Omental fat pad (tissue), 4 donors: Measurements from ENCODE around the gene STARD3. TPM values are rescaled to one million over a fixed set of nuclear protein-coding genes. Genes with fewer than 3 reads are reported as not detected.

Experiments used
- ATAC-seq: fragments of 150-250 bp; one replicate; pipeline ENCODE4 v1.9.1; 2016; ENCODE audit warnings: mild to moderate bottlenecking, moderate library complexity; ENCODE audit not compliant: low FRiP score
- DNase-seq: peaks from one replicate; pipeline ENCODE4 v3.0.0-alpha.2; 2019; ENCODE audit warnings: low spot score
- CTCF ChIP-seq, 3 donors: fragments of 450-650 bp; IDR thresholded peaks; one replicate each; pipeline ENCODE4 v1.5.1; 2016 to 2017; ENCODE audit warnings: antibody characterized with exemption in 3 of 3, mild to moderate bottlenecking in 3 of 3, moderate library complexity in 2 of 3
- total RNA-seq, 4 donors: library from RNA; depleted of rRNA; stranded (reverse); fragments of >200 nt; gene quantifications; one replicate each; pipeline ENCODE4 v1.1.0, GENCODE V29; 2016

The STARD3 gene
- total RNA-seq, 4 donors from 2014 or later, result 24.9 to 75.5 (median 36.5) TPM

DNA sequence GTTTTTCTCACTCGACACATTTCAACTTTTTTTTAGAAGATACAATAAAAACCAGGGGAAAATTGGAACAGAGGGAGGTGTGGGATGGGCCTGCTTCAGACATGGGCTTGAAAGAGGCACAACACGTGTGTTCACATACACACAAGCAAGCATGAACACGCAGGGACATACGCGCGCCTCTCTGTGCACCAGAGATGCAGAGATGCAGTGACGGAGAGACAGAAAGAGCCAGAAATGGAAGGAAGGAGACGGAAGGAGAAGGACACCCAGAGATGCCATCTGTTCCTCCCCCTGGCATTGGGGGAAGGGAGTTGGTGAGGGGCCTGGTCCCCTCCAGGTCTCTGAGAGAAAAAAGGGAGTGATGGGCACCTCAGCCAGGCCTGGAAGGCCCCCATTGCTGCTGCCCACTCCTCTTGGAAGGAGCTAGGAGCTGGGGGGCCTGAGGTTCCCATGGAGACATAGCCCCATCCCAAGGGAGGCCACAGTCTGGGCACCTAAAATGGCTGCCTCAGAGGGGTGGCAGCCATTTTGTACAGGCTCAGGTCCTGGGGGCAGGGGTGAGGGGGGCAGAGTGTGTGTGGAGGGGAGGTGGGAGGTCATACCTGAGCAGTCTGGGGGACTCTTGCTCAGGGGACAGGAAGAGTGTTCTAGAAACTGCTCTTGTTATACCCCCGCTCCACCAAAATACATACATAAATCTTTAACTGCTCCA lies 25.4 kb upstream of the STARD3 start:
- DNase-seq (no peak), ATAC-seq (no peak)
- TF ChIP-seq CTCF (IDR thresholded peaks at IDR 0.05), result no peak

DNA sequence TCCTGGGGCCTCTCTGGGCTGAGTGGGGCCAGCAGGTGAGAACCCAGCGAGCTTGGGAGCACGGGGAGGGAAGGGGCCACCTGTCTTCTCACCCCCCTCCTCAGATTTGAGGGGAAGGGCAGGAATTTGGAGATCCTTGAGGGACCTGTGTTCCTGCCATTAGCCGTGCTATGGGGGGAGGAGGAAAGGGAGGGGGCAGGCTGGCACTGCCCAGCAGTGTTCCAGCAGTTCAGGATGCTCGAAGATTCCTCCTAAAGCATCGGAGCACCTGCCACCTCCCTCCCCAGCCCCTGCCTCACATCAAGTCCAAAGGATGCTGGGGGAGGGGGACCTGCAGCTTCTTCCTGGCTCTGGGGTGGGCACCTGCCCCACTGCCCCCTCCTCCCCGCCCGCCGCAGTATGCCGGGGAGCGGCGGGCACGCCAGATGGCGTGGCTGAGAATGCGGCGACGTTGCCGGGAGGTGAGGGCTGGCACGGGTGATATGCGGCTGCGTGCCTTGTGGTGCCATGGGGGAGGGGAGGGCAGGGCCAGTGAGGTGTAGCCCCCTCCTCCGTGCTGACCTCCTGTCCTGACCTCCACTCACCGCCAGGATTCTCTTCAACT lies 24.6 kb upstream of the STARD3 start:
- ATAC-seq, result no peak
- DNase-seq, result no peak
- no peak for TF ChIP-seq CTCF (IDR thresholded peaks at IDR 0.05)

DNA sequence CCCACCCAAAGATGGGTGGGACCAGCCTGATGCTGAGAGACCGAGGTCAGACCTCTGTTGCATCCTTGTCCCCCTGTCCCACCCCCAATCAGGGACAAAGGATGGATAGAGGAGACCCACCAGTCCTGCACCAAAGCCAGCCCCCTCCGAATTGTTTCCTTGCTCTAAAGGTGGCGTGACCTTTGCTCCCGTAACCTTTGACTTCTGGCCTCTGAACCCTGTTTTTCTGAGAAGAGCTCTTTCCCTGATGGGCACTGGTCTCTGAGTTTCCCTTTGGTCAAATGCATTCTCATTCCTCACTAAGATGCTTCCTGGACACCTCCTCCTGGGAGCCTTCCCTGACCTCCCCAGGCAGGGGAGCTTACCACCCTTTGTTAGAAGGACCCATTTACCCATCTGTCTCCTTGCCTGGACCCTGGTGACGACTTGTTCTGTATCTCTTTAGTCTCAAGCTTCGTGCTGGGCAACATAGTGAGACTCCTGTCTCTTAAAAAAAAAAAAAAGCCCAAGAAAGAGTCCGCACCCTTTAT lies 23.9 kb upstream of the STARD3 start:
- ATAC-seq (no peak), DNase-seq (no peak)
- no peak for TF ChIP-seq CTCF (IDR thresholded peaks at IDR 0.05)

GRCh38 chr17:39614545-39615157 lies 22.3 kb upstream of the STARD3 start:
- ATAC-seq (no peak), DNase-seq (no peak)

GRCh38 chr17:39615434-39615833 lies 21.5 kb upstream of the STARD3 start:
- no peak for TF ChIP-seq CTCF (IDR thresholded peaks at IDR 0.05)
- ATAC-seq (no peak), DNase-seq (no peak)

More at GRCh38 chr17:39614545-39615157, 22.3 kb upstream of the STARD3 start:
- no peak for TF ChIP-seq CTCF (IDR thresholded peaks at IDR 0.05)

GRCh38 chr17:39617100-39617445 lies 19.9 kb upstream of the STARD3 start:
- no peak for TF ChIP-seq CTCF (IDR thresholded peaks at IDR 0.05)
- ATAC-seq (no peak), DNase-seq (no peak)
